Cardiac septum (tissue), 1 donor: ENCODE results near the gene HDHD5. TPM values are rescaled to one million over a fixed set of nuclear protein-coding genes. Genes with fewer than 3 reads are reported as not detected.

Experiments
- DNase-seq: peaks from one replicate; pipeline ENCODE4 v3.0.0-alpha.2; 2020; ENCODE audit warnings: low spot score
- intact Hi-C: fragments of 100-400 bp; cut with DNase I; formaldehyde crosslinking; loops from one replicate; pipeline ENCODE4 v1.14.0; 2022
- total RNA-seq: library from RNA; stranded (reverse); fragmentation: NEBNext Ultra II Directional; extraction: Animal tissue kit (Norgen Biotek cat#: 25700); gene quantifications from one replicate; pipeline ENCODE4 v1.2.1, GENCODE V29; 2021
- donor health status: DM: no; HTN: no; CAD: no.

Gene HDHD5
- total RNA-seq, 1 donor from 2014 or later = 39.6 TPM

- peak; percentile 70 for DNase-seq
- intact Hi-C loops = no loop called here
Measured at GRCh38 chr22:17110791-17111550, 48.1 kb downstream of the HDHD5 start.

- intact Hi-C loops = no loop called here
- DNase-seq = peak; percentile 53
Measured at GRCh38 chr22:17109976-17110375, 49.1 kb downstream of the HDHD5 start.

GRCh38 chr22:17109113-17109865, 49.8 kb downstream of the HDHD5 start:
- DNase-seq = peak; percentile 59
- intact Hi-C loops = no loop called here

- DNase-seq = peak; percentile 66
Measured at GRCh38 chr22:17108256-17109112, 50.6 kb downstream of the HDHD5 start.

GRCh38 chr22:17107547-17107810, 51.6 kb downstream of the HDHD5 start:
- no peak for DNase-seq
- intact Hi-C loops = no loop called here

More at GRCh38 chr22:17108256-17109112, 50.6 kb downstream of the HDHD5 start:
- intact Hi-C loops = no loop called here

GRCh38 chr22:17106785-17107546, 52.1 kb downstream of the HDHD5 start:
- intact Hi-C loops = no loop called here

GRCh38 chr22:17106161-17106784, 52.8 kb downstream of the HDHD5 start:
- peak; percentile 80 for DNase-seq

More at GRCh38 chr22:17106785-17107546, 52.1 kb downstream of the HDHD5 start:
- DNase-seq = peak; percentile 80

GRCh38 chr22:17105143-17106129, 53.6 kb downstream of the HDHD5 start:
- intact Hi-C loops = no loop called here
- DNase-seq = peak; percentile 59

More at GRCh38 chr22:17106161-17106784, 52.8 kb downstream of the HDHD5 start:
- intact Hi-C loops = no loop called here

- peak; percentile 65 for DNase-seq
- intact Hi-C loops = no loop called here
Measured at GRCh38 chr22:17104336-17104935, 54.6 kb downstream of the HDHD5 start.

GRCh38 chr22:17103351-17103750, 55.7 kb downstream of the HDHD5 start:
- peak; percentile 17 for DNase-seq
- intact Hi-C loops = no loop called here

GRCh38 chr22:17102297-17102667, 56.8 kb downstream of the HDHD5 start:
- DNase-seq = peak; percentile 54
- intact Hi-C loops = no loop called here

- intact Hi-C loops = no loop called here
- DNase-seq = peak; percentile 17
Measured at GRCh38 chr22:17101475-17102296, 57.4 kb downstream of the HDHD5 start.

- intact Hi-C loops = no loop called here
- no peak for DNase-seq
Measured at GRCh38 chr22:17100621-17101020, 58.5 kb downstream of the HDHD5 start.

GRCh38 chr22:17098379-17098819, 60.7 kb downstream of the HDHD5 start:
- DNase-seq = peak; percentile 76
- intact Hi-C loops = no loop called here

- peak; percentile 26 for DNase-seq
- intact Hi-C loops = no loop called here
Measured at GRCh38 chr22:17097701-17098100, 61.4 kb downstream of the HDHD5 start.

GRCh38 chr22:17097062-17097461, 62.0 kb downstream of the HDHD5 start:
- intact Hi-C loops = no loop called here

GRCh38 chr22:17096071-17096470, 63.0 kb downstream of the HDHD5 start:
- intact Hi-C loops = no loop called here
- peak; percentile 65 for DNase-seq

More at GRCh38 chr22:17097062-17097461, 62.0 kb downstream of the HDHD5 start:
- DNase-seq = peak; percentile 59
